GM19452 (cell line): Measurements from ENCODE around the gene LRRC70.
"Not testable (repeated sequence)": the region's sequence is repeated elsewhere in the genome, so short reads cannot be mapped to it uniquely, and the experiment has no call there.

Experiments used
- ATAC-seq: cut with Tn5 transposase; IDR thresholded peaks from one replicate; pipeline ENCODE4 v1.9.1; 2021; ENCODE audit not compliant: unreplicated experiment

LRRC70 gene

GRCh38 chr5:62578540-62578939, at the start of gene LRRC70:
LRRC70 (plus strand) TSS chr5:62578819; CDS start chr5:62579439, 620 bp downstream.
- peak; percentile 87 for ATAC-seq

DNA sequence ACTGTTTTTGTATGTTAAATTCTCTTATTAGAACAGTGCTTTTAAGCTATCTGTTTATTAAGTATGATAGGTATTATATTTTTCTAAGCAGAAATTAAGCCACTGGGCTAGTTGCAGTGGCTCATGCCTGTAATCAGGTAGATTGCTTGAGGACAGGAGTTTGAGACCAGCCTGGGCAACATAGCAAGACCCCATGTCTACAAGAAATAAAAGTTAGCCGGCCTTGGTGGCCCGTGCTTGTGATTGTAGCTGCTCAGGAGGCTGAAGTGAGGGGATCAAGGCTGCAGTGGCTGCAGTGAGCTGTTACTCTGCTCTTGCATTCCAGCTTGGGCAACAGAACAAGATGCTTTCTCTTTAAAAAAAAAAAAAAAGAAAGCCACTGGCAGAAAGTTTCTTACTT, 45.0 kb upstream of the LRRC70 start:
- no peak for ATAC-seq

DNA sequence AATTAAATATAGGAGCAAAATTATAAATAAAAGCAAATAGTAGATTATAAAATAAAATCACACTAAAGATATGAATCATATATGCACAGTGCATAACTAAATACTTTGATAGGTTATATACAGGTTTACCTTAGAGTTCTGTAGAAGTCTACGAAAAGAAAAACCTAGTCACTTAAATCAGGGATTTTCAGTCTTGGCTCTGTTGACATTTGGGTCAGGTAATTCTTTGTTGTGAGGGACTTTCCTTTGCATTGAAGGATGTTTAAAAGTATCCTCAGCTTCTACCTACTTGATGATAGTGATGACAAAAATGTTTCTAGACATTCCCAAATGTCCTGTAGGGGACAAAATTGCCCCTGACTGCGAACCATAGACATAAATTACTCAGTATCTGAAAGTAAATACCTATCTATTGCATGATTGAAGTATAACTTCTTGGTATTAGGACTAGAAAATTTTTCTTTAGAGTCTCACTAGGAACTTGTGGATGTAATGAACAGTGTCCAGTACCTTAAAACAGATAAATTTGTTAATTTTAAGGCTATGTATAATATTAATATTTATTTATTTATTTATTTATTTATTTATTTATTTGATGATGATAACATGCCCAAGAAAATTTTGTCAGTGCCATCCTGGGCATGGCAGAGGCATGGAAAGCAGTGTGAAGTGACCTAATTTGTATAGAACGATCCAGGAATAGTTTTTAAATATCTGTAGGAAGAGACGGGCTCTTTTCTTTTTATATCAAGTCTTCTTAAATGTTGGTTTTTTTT, 44.0 kb upstream of the LRRC70 start:
- no peak for ATAC-seq

GRCh38 chr5:62536232-62536631, 42.4 kb upstream of the LRRC70 start:
- no peak for ATAC-seq

DNA sequence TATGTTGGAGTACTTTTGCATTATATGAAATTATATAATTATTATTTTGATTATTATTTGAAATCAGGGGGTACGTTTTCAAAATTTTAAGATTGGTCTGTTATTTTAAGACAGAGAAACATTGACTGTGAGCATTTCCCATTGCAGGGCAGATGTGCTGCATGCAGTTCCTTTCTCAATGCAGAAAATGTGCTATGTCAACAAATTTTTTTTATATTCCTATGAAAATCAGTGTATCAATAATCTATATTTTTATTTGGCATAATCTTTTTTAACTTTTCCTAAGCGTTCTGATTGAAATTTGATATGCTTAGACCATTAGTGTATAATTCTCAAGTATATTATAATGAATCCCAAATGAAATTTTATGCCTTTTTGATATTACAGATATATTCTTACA, 41.8 kb upstream of the LRRC70 start:
- ATAC-seq, result no peak

- peak; percentile 65 for ATAC-seq
Observed at GRCh38 chr5:62538017-62538942, 40.3 kb upstream of the LRRC70 start.

DNA sequence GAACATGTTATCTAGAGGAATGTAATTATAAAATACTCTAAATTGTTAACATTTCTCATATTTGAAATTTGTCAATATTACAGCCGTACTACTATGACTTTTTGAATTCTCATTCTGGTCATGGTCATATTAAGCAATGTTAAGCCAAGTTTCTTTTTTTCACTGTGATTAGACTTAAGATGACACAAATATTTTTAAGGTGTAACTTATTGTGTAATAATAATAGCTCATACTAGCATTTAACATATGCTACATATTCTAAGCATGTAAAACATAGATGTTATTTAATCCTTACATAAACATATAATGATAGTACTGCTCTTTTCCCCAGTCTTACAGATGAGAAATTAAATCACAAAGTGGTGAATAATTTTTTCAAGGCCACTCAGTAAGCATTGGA, 35.9 kb upstream of the LRRC70 start:
- no peak for ATAC-seq

GRCh38 chr5:62547945-62548630, 30.5 kb upstream of the LRRC70 start:
- no peak for ATAC-seq

GRCh38 chr5:62550103-62550502, 28.5 kb upstream of the LRRC70 start:
- ATAC-seq, result no peak

- ATAC-seq, result no peak
Observed at GRCh38 chr5:62555930-62556329, 22.7 kb upstream of the LRRC70 start.

DNA sequence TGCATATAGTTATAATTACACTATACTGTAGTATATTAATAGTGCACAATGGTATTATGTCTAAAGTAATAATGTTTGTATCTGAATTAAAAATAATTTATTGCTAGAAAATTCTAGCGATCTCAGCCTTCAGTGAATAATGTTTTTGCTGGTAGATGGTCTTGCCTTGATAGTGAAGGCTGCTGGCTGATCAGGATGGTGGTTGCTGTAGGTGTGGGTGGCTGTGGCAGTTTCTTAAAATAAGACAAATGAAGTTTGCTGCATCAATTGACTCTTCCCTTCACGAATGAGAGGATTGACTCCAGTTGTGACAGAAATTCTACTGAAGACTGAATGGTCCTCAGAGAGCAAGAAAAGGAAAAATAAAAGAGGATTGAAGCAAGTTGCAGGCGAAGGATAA, 19.7 kb upstream of the LRRC70 start:
- ATAC-seq, result no peak

DNA sequence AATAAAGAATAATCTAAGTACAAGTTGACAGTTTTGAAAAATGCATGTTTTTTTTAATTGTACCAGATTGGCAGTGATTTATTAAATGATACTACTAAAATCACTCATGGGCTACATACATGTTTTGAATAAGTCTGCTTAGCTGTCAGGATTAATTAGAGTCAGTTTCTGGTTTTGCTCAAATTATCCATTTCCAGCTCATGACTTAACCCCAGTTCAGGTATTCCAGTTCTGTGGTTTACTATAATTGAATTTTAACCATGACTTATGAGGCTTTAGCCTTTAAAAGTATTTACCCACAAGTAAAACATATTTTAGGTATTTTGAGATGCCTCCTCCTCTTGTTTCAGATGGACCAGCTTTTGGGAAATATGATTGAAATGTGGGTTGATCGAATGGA, 17.8 kb upstream of the LRRC70 start:
- ATAC-seq, result no peak

DNA sequence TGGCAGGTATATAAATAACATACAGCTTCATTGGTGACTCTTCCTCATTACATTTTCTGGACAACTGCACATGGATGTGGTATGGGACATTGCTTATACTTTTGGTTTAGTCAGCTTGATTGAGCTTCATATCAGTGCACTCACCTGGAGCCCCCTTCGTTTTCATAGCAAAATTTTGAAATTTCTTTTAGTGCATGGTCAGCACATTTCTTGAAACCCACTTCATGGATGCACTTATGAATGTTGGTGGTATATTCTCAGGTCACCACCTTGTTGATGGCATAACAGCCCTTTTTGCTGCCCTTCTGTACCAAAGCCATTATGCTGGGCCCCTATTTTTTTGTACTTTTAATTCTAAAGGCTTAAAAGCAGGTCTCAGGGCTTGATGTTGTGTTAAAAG, 16.7 kb upstream of the LRRC70 start:
- ATAC-seq, result no peak

DNA sequence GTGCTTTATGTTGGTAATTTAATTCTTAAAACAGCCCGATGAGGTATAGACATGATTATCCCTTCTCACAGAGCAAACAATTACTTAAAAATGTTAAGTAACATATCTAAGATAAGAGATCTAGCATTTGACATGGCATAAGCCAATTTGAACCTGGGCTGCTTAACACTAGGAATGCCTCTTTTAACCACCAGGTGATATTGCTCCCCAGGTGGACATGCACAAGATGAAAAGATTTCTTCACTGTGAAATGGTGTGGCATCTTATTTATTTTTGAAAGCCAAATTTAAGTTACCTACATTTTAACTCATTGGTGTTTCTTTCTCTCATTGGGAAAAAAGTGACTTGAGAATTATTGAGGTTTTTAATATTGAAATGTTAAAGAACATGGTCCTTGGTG, 15.8 kb upstream of the LRRC70 start:
- no peak for ATAC-seq

DNA sequence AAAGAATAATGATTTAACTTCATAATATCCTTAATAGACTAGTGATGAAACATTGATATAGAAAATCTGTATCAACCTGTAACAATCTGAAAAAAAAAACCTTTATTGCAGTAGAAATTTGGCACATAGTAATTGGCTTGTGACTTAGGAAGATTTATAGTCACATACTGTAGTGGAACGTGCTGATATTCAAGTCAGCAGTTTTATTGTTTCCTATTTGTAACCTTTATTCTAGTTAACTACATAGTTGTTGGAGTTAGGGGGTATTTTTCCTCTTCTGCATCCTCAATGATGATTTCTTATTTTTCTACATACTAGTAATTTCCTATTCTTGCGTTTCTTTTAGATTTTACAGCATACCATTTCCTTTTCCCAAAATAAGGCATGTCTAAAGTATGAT, 14.5 kb upstream of the LRRC70 start:
- no peak for ATAC-seq

DNA sequence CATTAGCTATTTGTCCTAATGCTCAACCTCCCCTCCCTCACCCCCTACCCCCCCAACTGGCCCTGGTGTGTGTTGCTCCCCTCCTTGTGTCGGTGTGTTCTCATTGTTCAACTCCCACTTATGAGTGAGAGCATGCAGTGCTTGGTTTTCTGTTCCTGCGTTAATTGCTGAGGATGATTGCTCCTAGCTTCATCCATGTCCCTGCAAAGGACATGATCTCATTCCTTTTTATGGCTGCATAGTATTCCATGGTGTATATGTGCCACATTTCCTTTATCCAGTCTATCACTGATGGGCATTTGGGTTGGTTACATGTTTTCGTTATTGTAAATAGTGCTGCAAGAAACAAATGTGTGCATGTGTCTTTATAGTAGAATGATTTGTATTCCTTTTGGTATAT, 12.9 kb upstream of the LRRC70 start:
- not testable (repeated sequence) for ATAC-seq

DNA sequence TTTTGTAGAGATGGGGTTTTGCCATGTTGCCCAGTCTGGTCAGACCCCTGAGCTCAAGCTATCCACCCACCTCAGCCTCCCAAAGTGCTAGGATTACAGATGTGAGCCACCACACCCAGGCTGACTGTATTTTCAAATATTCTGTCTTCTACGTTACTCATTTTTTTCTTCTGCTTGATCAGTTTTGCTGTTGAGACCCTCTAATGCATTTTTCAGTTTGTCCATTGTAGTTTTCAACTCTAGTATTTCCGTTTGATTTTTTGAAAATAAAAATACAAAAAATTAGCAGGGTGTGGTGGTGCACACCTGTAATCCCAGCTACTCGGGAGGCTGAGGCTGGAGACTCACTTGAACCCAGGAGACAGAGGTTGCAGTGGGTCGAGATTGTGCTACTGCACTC, 10.5 kb upstream of the LRRC70 start:
- no peak for ATAC-seq

DNA sequence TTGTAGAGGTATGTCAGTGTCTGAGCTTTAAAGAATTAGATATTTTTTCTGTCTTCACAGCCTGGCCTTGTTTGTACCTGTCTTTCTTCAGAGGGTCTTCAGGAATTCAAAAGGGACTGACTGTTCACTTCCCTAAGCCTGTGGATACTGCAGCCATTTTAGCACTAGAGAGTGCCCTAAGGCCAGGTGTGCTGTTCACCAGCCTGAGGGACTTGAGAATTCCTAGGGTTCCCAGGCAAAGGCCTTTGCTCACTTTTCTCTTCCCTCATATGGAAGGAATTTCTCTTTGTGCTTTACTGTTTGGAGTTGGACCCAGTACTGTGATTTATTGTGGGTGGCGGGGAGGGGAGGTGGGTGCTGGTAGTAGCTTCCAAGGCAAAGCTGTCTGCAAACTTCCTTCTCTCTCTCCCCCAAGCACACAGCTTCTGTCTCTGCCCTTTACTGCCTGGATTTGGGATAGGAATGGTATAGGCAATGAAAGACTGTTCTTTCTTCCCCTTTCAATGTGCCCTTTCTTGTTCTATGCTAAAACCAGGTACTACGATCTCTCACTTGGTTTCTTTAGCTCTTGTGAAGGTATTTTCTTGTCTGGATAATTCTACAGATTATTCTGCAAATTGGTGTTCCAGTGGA, 9.7 kb upstream of the LRRC70 start:
- ATAC-seq, result no peak

GRCh38 chr5:62569470-62569869, 9.1 kb upstream of the LRRC70 start:
- no peak for ATAC-seq

- no peak for ATAC-seq
Observed at GRCh38 chr5:62572918-62573514, 5.6 kb upstream of the LRRC70 start.

DNA sequence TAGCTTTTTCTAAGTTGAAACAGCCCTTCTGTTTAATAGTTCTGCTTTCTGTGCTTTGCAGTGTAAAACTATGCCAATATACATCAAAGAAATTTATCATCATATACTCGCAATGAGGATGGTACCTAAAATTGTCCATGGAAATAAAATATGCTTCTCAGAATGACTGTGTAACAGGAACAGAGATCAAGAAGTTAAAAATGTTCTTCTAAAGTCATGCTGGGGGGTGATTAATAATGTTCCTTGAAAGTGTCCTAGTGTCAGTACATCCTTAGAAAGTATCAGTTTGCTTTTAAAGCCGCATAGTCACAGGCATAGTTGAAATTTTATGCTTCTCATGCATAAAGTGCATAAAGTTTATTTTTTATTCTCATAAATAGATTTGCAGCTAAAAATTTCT, 4.0 kb upstream of the LRRC70 start:
- ATAC-seq, result no peak
